GM12891 (cell line): ENCODE data around the gene PDGFRB.

Experiments used
- DNase-seq: peaks from one replicate; pipeline ENCODE4 v3.0.0; 2011; ENCODE audit warnings: low spot score; ENCODE audit not compliant: insufficient read length
- FAIRE-seq: peaks from 2 replicates; lab custom pipeline; 2011; peaks lifted over from hg19 to GRCh38; lab: Jason Lieb, UNC
- PAX5 ChIP-seq: IDR thresholded peaks from 2 replicates; pipeline ENCODE4 v1.6.1; 2011; ENCODE audit warnings: low read length, moderate library complexity, mild to moderate bottlenecking; ENCODE audit not compliant: insufficient read depth, severe bottlenecking
- POLR2A ChIP-seq: IDR thresholded peaks from 2 replicates; pipeline ENCODE4 v1.6.1; 2011; ENCODE audit warnings: low read depth, low read length, control low read depth
- POLR2AphosphoS5 ChIP-seq: IDR thresholded peaks from 2 replicates; pipeline ENCODE4 v1.6.1; 2011; ENCODE audit warnings: low read depth, low read length, control low read depth
- POU2F2 ChIP-seq: IDR thresholded peaks from 2 replicates; pipeline ENCODE4 v1.6.1; 2011; ENCODE audit warnings: low read depth, mild to moderate bottlenecking, control low read depth, low read length, moderate library complexity
- SPI1 ChIP-seq: IDR thresholded peaks from 2 replicates; pipeline ENCODE4 v1.6.1; 2011; ENCODE audit warnings: low read depth, low read length, control low read depth
- TAF1 ChIP-seq: IDR thresholded peaks from 2 replicates; pipeline ENCODE4 v1.6.1; 2011; ENCODE audit warnings: low read depth, low read length, control low read depth

The PDGFRB gene

DNA sequence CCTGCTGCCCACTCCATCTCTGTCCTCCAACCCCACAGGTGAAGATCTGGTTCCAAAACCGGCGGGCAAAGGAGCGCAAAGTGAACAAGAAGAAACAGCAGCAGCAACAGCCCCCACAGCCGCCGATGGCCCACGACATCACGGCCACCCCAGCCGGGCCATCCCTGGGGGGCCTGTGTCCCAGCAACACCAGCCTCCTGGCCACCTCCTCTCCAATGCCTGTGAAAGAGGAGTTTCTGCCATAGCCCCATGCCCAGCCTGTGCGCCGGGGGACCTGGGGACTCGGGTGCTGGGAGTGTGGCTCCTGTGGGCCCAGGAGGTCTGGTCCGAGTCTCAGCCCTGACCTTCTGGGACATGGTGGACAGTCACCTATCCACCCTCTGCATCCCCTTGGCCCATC, 27.8 kb upstream of the PDGFRB start:
- TF ChIP-seq SPI1 = no peak
- TF ChIP-seq PAX5 = no peak
- TF ChIP-seq POU2F2 = no peak
- no peak for TF ChIP-seq POLR2A
- TF ChIP-seq POLR2AphosphoS5 = no peak
- no peak for TF ChIP-seq TAF1
- FAIRE-seq = no peak
- no peak for DNase-seq

GRCh38 chr5:150182774-150183173, 27.1 kb upstream of the PDGFRB start:
- FAIRE-seq = no peak
- TF ChIP-seq POLR2AphosphoS5 (no peak), PAX5 (no peak), POU2F2 (no peak), SPI1 (no peak), POLR2A (no peak), TAF1 (no peak)
- DNase-seq = no peak

- DNase-seq (no peak), FAIRE-seq (no peak)
- TF ChIP-seq TAF1 (no peak), SPI1 (no peak), POLR2A (no peak), POLR2AphosphoS5 (no peak), POU2F2 (no peak), PAX5 (no peak)
These were observed 26.3 kb upstream of the PDGFRB start for GRCh38 chr5:150181766-150182545.

DNA sequence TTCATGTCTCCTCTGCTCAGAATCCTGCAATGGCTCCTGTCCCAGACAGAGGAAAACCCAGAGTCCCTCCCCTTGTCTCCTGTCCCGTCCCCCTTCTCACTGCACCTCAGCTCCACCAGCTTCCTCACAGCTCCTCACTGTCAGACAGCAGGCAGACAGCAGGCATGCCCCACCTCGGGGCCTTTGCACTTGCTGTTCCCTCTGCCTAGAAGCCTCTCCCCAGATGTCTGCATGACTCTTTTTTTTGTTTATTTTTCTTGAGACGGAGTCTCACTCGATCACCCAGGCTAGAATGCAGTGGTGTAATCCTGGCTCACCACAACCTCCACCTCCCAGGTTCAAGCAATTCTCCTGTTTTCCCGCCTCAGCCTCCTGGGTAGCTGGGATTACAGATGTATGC, 25.4 kb upstream of the PDGFRB start:
- TF ChIP-seq POU2F2 (no peak), PAX5 (no peak), POLR2A (no peak), TAF1 (no peak), SPI1 (no peak), POLR2AphosphoS5 (no peak)
- DNase-seq (no peak), FAIRE-seq (no peak)

DNA sequence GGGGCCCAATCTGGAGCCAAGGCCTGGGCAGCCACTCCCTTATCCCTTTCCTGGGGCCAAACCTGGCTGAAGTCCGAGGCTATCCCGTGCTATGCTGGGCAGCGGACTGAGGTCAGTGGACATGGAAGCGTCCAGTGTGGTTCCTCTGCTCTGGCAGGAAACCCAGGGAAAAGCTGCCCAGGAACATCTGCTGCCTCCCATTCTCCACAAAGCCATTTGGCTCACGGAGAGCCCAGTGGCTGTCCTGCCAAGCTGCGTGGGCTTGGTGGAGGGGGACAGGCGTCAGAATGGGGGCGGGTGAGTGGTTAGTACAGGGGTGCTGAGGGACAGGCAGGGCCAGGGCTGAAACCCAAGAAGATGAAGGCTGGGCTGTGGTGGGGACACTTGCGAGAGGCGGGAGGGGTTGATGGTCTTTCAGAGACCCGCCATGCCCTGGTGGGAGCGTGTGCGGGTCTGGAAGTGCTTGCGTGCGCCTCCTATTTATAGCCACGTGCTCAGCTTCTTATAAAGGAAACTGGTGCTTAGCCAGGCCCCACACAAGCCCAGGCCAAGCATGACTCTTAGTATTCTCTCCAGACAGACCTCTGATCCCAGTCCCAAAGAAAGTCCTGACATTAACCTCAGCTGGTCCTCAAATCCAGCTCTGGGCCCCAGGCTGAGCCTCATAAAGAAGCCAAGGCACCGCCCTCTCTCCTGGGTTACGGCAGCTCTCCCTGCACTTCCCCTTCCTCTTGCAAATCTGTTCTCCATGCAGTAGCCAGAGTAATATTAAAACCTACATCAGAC, 24.8 kb upstream of the PDGFRB start:
- no peak for DNase-seq
- FAIRE-seq = no peak
- TF ChIP-seq SPI1 (0 out of 2 replicates have a peak, but pooled peaks have one; percentile 21), POLR2AphosphoS5 (no peak), PAX5 (no peak)

- FAIRE-seq = no peak
- DNase-seq = no peak
- TF ChIP-seq SPI1 (no peak), POU2F2 (no peak), POLR2A (no peak), POLR2AphosphoS5 (no peak), PAX5 (no peak), TAF1 (no peak)
These were observed 23.5 kb upstream of the PDGFRB start for GRCh38 chr5:150179019-150179620.

DNA sequence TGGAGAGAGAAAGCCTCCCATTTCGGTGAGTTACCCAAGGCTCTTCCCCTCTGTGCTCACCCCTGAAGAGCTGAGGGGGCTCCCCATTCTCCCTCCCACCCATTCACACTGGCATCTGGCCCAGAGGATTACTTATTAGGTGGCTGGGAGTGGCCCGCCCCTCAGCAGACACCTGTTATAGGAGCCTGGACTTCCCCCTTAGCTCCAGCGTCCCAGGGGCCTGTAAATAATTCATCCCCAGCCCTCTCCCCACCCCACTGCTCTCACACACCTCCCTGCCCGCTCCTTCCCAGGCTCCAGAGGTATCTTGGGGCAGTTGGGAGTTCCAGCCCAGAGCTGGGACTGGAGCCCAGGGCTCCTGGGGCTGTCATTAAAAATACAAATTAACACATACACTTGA, 22.6 kb upstream of the PDGFRB start:
- no peak for TF ChIP-seq POU2F2
- TF ChIP-seq SPI1 = no peak
- no peak for TF ChIP-seq POLR2AphosphoS5
- TF ChIP-seq PAX5 = no peak
- TF ChIP-seq TAF1 = no peak
- TF ChIP-seq POLR2A = no peak
- FAIRE-seq = no peak
- DNase-seq = no peak

DNA sequence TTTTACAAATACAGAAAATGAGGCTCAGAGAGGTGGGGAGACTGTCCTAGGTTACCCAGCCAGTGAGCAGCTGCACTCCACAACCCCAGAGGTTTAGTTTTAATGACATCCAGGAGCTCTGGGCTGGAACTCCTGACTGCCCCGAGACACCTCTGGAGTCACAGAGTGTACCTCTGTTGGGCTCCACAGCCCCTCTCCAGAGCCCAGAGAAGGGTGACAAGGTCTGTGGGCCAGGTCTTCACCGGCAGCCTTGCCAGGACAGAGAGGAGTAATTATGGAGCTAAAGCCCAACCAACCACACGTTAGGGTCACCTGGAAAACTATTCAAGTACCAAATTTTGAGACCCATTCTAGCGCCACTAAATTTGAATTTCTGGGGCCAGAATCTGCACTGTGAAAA, 22.1 kb upstream of the PDGFRB start:
- no peak for TF ChIP-seq TAF1
- TF ChIP-seq POLR2A = no peak
- TF ChIP-seq SPI1 = no peak
- TF ChIP-seq POU2F2 = no peak
- TF ChIP-seq PAX5 = no peak
- no peak for TF ChIP-seq POLR2AphosphoS5
- DNase-seq (no peak), FAIRE-seq (no peak)

DNA sequence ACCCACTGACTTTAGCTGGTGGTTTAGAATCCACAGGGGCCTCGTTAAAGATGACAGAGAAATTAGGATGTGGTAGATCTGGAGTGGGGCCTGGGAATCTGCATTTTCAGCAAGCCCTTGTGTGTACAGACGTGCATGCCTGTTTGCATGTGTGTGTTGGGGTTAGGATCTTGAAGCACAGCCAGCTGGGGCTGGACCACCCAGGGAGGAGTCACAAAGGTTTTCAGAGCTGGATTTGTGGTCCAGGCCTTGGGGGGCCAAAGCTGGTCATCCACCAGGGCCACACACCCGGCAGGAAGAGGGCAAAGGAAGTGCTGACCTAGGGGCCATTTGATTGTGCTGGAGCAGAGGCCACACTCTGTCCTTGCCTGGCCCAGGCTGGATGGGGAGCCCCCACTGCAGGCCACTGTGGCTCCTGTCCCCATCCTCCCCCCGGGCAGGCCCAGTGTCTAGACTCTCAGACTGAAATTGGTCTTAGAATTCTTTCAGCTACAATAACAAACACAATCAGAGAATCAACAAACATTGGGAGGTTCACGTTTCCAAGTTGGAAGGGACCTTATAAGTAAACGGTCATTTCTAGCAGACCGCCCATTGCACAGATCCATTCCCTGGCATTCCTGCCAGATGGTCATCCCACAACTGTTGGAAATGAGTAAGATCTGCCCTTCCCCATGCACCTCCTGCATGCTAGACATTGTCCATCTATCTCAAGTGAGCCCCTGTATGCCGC, 21.3 kb upstream of the PDGFRB start:
- DNase-seq (no peak), FAIRE-seq (no peak)
- TF ChIP-seq POLR2AphosphoS5 (no peak), POLR2A (no peak), SPI1 (no peak), TAF1 (no peak), POU2F2 (no peak), PAX5 (no peak)
